T-helper 22 cell (primary cell): ENCODE measurements around the gene PXDN.
"Not testable (repeated sequence)": the region's sequence is repeated elsewhere in the genome, so short reads cannot be mapped to it uniquely, and the experiment has no call there.

Experiments
- DNase-seq: peaks from one replicate; pipeline ENCODE4 v3.0.0-alpha.2; 2020; ENCODE audit warnings: low read depth

Gene PXDN

GRCh38 chr2:1744446-1745170, at the start of gene PXDN:
Gene PXDN (minus strand): TSS chr2:1744515. CDS start chr2:1744455, 60 bp downstream.
- DNase-seq = no peak

- DNase-seq = no peak
Measured at GRCh38 chr2:1793868-1794445, 49.6 kb upstream of the PXDN start.

- DNase-seq = no peak
Measured at GRCh38 chr2:1793001-1793867, 48.9 kb upstream of the PXDN start.

- no peak for DNase-seq
Measured at GRCh38 chr2:1791685-1792435, 47.5 kb upstream of the PXDN start.

- no peak for DNase-seq
Measured at GRCh38 chr2:1791006-1791605, 46.8 kb upstream of the PXDN start.

- no peak for DNase-seq
Measured at GRCh38 chr2:1790473-1790872, 46.2 kb upstream of the PXDN start.

GRCh38 chr2:1789610-1790009, 45.3 kb upstream of the PXDN start:
- DNase-seq = no peak

- no peak for DNase-seq
Measured at GRCh38 chr2:1788478-1788959, 44.2 kb upstream of the PXDN start.

GRCh38 chr2:1787755-1788477, 43.6 kb upstream of the PXDN start:
- no peak for DNase-seq

GRCh38 chr2:1784986-1785617, 40.8 kb upstream of the PXDN start:
- DNase-seq = no peak

- no peak for DNase-seq
Measured at GRCh38 chr2:1784087-1784486, 39.8 kb upstream of the PXDN start.

GRCh38 chr2:1782514-1782913, 38.2 kb upstream of the PXDN start:
- no peak for DNase-seq

GRCh38 chr2:1781291-1782080, 37.2 kb upstream of the PXDN start:
- peak; percentile 60 for DNase-seq

- DNase-seq = no peak
Measured at GRCh38 chr2:1780693-1781092, 36.4 kb upstream of the PXDN start.

GRCh38 chr2:1780054-1780453, 35.7 kb upstream of the PXDN start:
- not testable (repeated sequence) for DNase-seq

- DNase-seq = no peak
Measured at GRCh38 chr2:1778566-1778965, 34.3 kb upstream of the PXDN start.

- DNase-seq = no peak
Measured at GRCh38 chr2:1777781-1778180, 33.5 kb upstream of the PXDN start.

- no peak for DNase-seq
Measured at GRCh38 chr2:1777156-1777555, 32.8 kb upstream of the PXDN start.

GRCh38 chr2:1775511-1776035, 31.3 kb upstream of the PXDN start:
- DNase-seq = no peak
